GM12875 (cell line): Measurements from ENCODE around the gene IL37.

Source experiments
- H3K4me3 ChIP-seq: one replicate; pipeline ENCODE4 v1.5.1; 2011; ENCODE audit warnings: low read depth, low read length, control low read depth
- TF ChIP-seq, protein P1 (sequence below): IDR thresholded peaks from 2 replicates; pipeline ENCODE4 v1.5.1; 2011; ENCODE audit warnings: low read depth, mild to moderate bottlenecking, control low read depth, inconsistent platforms, low read length, moderate library complexity, borderline replicate concordance; ENCODE audit not compliant: insufficient read depth

IL37 gene

DNA sequence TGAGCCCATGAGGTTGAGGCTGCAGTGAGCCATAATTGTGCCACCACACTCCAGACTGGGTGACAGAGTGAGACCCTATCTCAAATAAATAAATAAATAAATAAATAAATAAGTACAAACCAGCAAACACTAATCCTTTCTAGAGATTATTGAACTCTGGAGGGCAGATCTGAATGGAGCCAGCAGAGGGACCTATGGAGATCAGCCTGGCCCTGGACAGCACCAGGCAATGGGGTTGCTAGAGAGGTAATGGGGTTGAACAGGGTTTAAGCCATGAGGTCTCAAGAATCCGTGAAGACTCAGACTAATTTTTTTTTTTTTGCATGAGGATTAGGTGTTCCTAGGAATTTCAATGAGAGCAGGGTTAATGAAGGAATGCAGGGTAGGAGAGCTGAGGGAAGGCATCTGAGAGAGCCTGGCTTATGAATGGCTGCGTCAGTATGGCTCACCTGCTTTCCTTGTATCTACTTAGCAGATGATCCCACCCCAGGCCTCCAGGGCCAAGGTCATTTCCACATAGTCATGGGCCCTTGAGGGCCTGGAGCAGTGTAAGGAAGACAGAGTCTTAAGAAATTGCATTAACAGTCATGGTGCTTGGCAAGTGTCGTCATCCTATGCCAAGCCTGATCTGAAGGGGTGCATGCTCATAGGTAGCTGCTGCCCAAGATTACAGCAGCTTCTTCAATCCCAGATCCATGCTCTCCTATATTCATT, 34.6 kb upstream of the IL37 start:
- TF ChIP-seq, protein P1, sequence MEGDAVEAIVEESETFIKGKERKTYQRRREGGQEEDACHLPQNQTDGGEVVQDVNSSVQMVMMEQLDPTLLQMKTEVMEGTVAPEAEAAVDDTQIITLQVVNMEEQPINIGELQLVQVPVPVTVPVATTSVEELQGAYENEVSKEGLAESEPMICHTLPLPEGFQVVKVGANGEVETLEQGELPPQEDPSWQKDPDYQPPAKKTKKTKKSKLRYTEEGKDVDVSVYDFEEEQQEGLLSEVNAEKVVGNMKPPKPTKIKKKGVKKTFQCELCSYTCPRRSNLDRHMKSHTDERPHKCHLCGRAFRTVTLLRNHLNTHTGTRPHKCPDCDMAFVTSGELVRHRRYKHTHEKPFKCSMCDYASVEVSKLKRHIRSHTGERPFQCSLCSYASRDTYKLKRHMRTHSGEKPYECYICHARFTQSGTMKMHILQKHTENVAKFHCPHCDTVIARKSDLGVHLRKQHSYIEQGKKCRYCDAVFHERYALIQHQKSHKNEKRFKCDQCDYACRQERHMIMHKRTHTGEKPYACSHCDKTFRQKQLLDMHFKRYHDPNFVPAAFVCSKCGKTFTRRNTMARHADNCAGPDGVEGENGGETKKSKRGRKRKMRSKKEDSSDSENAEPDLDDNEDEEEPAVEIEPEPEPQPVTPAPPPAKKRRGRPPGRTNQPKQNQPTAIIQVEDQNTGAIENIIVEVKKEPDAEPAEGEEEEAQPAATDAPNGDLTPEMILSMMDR = no peak
- no peak overlapping the region for H3K4me3 ChIP-seq

DNA sequence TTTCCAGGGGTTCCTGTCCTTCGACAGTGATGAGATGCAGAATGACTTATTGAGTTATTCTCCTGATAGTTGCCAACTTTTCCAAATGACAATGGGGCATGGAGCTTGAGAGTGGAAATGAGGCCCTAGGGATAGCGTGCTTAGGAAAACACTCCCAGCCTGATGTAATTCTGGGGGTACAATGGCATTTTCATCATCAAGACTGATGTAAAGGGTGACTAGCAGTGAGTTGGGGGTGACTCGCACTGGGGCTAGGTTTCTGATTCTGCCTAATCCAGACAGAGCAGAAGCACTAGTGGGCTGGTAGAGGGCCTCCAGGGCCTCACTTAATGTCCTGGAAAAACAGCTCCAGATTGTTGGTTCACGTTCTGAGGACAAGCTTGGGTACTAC, 34.0 kb upstream of the IL37 start:
- TF ChIP-seq, protein P1 = no peak
- no peak overlapping the region for H3K4me3 ChIP-seq

DNA sequence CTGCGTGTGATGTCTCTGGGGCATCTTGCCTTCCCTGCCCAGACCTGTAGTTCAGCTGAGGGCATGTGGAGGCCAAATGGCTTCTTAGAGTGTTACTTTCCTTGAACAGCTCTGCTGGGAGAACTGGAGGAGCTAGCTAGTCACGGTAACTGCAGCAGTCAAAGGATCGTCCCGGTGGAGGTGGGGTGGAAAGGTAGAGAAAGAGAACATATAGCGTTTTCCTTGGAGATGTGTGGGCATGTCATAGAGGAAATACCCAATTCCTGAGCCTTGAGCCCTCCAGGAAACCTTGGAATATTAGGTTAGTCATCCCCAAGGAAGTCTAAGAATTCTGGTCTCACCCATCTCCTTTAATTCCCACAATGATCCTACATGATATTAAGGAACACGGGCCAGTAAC, 33.5 kb upstream of the IL37 start:
- TF ChIP-seq, protein P1 = no peak
- H3K4me3 ChIP-seq = no peak overlapping the region

DNA sequence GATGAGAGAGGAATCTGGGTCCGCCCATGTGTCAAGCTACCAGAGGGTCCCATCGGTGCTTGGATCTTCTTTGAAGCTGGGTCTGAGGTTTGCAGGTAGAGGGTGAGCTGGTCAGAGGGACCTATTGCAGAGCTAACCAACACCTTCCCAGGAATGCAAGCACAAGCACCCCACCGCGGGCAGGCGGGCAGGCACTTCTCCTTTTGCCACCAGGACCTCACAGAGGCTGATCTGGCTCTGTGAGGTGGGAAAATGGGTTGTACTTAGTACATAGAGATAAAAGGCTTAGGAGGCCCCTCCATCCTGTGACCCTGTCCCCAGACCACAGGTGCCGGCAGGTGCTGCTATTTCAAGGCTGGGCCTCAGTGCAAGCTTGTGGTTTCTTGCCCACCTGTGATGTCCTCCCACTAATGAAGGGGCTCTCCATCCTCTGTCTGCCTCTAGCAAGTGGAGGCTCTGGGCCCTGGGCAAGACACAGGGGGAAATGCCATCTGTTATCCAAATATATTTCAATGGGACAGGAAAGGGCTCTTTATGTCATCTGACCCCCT, 31.4 kb upstream of the IL37 start:
- no peak overlapping the region for H3K4me3 ChIP-seq
- TF ChIP-seq, protein P1 = no peak

DNA sequence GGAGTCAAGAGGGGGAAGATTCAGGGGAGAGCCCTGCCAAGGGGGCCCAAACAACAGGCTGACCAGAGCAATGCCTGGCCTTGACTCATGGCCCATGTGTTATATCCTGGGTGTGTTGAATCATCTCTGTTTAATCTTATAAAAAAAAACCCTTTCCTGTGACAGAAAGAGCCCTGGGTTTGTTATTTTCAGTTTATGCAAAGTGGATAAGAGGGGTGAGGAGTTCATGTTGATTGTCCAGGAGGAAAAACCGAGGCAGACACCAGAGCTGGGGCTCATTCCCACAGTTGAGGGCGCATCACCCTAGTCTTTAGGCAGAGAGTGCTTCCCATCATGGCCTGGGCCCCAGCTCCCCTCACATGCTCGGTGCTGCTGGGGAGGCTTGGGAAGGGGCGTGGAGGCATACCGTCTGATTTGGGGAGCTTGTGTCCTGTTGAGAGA, 30.9 kb upstream of the IL37 start:
- TF ChIP-seq, protein P1 = no peak
- H3K4me3 ChIP-seq = no peak overlapping the region

DNA sequence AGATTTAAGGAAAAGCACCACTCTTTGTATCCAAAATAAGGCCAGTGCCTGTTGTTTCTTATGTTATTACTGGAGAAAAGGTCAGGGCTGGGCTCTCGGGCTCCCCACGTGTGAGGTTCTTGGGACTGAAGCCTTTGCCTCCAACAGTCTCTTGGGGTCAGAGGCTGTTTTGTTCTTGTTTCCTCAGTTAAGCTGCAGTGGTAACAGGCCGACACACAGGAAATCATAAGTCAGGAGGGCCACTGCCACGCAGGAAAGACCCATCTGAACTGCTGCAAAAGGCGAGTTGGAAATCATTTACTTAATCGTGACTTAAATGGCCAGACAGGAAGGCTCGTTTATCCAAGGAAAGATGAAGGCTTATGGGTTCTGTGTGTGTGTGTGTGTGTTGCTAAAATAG, 30.3 kb upstream of the IL37 start:
- TF ChIP-seq, protein P1 = no peak

DNA sequence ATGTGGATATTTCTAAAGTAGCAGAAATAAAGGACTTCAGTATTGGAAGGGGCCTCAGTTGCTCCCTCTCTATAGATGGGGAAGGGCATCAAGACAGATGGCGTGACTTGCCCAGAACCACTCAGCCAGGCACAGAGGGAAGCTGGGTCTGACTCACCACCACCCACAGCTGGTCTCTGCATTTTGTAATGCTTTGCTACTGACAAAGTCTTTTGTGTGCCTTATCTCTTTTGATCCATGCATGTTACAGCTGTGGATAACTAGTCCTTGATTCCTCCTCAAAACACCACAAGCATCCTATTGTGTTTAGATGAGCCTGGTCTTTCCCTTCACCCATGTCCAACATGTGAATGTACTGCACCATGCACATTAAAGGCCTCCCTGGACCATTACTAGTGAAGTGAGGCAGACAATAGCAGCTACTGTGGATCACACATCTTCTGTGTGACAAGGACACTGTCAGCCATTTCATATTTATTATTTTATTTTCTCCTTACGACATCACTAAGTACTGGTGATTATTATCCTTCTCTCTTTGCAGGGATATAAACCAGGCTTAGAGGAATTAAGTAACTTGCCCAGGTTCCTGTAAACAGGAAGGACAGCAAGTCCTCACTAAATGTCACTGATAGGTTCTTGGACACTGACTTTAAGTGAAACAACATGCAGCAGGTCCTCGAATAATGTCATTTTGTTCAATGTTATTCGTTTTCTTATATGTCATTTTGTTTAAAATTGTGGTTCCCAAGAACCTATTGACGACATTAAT, 29.6 kb upstream of the IL37 start:
- TF ChIP-seq, protein P1 = no peak
- H3K4me3 ChIP-seq = no peak overlapping the region

More for the DNA sequence above, 30.3 kb upstream of the IL37 start:
- H3K4me3 ChIP-seq = no peak overlapping the region
